CD14-positive monocyte (primary cell): ENCODE data around the gene TIGD6. TPM values are rescaled to one million over a fixed set of nuclear protein-coding genes. Genes with fewer than 3 reads are reported as not detected.

ENCODE experiments used
- DNase-seq, 3 donors: peaks; one replicate each; pipeline ENCODE4 v3.0.0-alpha.2; 2011 to 2022
- H2AFZ ChIP-seq: 2 replicates; pipeline ENCODE4 v1.6.0; 2012; ENCODE audit warnings: mild to moderate bottlenecking, low read depth, low read length, inconsistent platforms; ENCODE audit not compliant: insufficient read depth, poor library complexity, severe bottlenecking
- H3K27ac ChIP-seq, 2 donors: 1 replicate in 1 of 2; 2 replicates in 1 of 2; pipeline ENCODE4 v1.5.1; 2012 to 2013; ENCODE audit warnings: low read length in 2 of 2, control low read depth in 1 of 2, inconsistent platforms in 1 of 2, low read depth in 1 of 2, mild to moderate bottlenecking in 1 of 2
- H3K27me3 ChIP-seq, 2 donors: one replicate each; pipeline versions ENCODE4 v1.6.0 to v1.6.1; 2011 to 2013; ENCODE audit warnings: low read length in 2 of 2; ENCODE audit not compliant: control insufficient read depth in 2 of 2, insufficient read depth in 2 of 2
- H3K36me3 ChIP-seq, 2 donors: replicated peaks in 1 of 2; 1 replicate in 1 of 2; 2 replicates in 1 of 2; pipeline versions ENCODE4 v1.5.1 to v1.6.1; 2012 to 2013; ENCODE audit warnings: low read length in 2 of 2, control low read depth in 1 of 2, inconsistent platforms in 1 of 2, mild to moderate bottlenecking in 1 of 2; ENCODE audit not compliant: insufficient read depth in 2 of 2, control insufficient read depth in 1 of 2
- H3K4me1 ChIP-seq, 2 donors: 1 replicate in 1 of 2; 2 replicates in 1 of 2; pipeline versions ENCODE4 v1.5.1 to v1.6.1; 2012 to 2013; ENCODE audit warnings: low read length in 2 of 2, control low read depth in 1 of 2, inconsistent platforms in 1 of 2, mild to moderate bottlenecking in 1 of 2, moderate library complexity in 1 of 2; ENCODE audit not compliant: insufficient read depth in 2 of 2, control insufficient read depth in 1 of 2
- H3K4me2 ChIP-seq: replicated peaks from 2 replicates; pipeline ENCODE3; 2012; ENCODE audit warnings: low read length, moderate library complexity, mild to moderate bottlenecking; ENCODE audit not compliant: poor library complexity, severe bottlenecking; ENCODE audit errors: extremely low read depth
- H3K4me3 ChIP-seq, 3 experiments: fragments of 200-600 bp in 1 of 3; sonication (generic) in 1 of 3; replicated peaks in 1 of 3; 1 replicate in 2 of 3; 2 replicates in 1 of 3; pipeline ENCODE4 v1.5.1; 2011 to 2013; ENCODE audit warnings: low read length in 3 of 3, mild to moderate bottlenecking in 3 of 3, control low read depth in 2 of 3, low read depth in 2 of 3, inconsistent platforms in 1 of 3, moderate library complexity in 1 of 3
- H3K79me2 ChIP-seq: 2 replicates; pipeline ENCODE4 v1.6.0; 2012; ENCODE audit warnings: mild to moderate bottlenecking, control low read depth, inconsistent platforms, low read length, moderate library complexity; ENCODE audit not compliant: insufficient read depth
- H3K9ac ChIP-seq: 2 replicates; pipeline ENCODE4 v1.6.0; 2017; ENCODE audit warnings: low read length, mild to moderate bottlenecking; ENCODE audit not compliant: insufficient read depth, poor library complexity, severe bottlenecking
- H3K9me3 ChIP-seq, 2 donors: replicated peaks in 1 of 2; 1 replicate in 1 of 2; 2 replicates in 1 of 2; pipeline versions ENCODE4 v1.5.1 to v1.6.1; 2012 to 2013; ENCODE audit warnings: low read length in 2 of 2, control low read depth in 1 of 2; ENCODE audit not compliant: control insufficient read depth in 1 of 2, insufficient read depth in 1 of 2
- H4K20me1 ChIP-seq: 2 replicates; pipeline ENCODE4 v1.6.0; 2012; ENCODE audit warnings: mild to moderate bottlenecking, low read length, control low read depth, moderate library complexity; ENCODE audit not compliant: insufficient read depth
- H3K27ac Mint-ChIP-seq, 7 donors: one replicate each; pipeline ENCODE4 v1.8.0; 2020; ENCODE audit warnings: mild to moderate bottlenecking in 7 of 7, mixed read lengths in 7 of 7, moderate library complexity in 6 of 7, inconsistent platforms in 2 of 7
- H3K27me3 Mint-ChIP-seq, 3 donors: one replicate each; pipeline ENCODE4 v1.8.0; 2021 to 2022; ENCODE audit warnings: low read depth in 3 of 3, mild to moderate bottlenecking in 3 of 3, mixed read lengths in 3 of 3, moderate library complexity in 3 of 3, inconsistent platforms in 1 of 3
- H3K36me3 Mint-ChIP-seq, 2 donors: one replicate each; pipeline ENCODE4 v1.8.0; 2020; ENCODE audit warnings: mixed read lengths in 2 of 2, inconsistent platforms in 1 of 2, mild to moderate bottlenecking in 1 of 2
- H3K4me1 Mint-ChIP-seq: one replicate; pipeline ENCODE4 v1.8.0; 2020; ENCODE audit warnings: mild to moderate bottlenecking, mixed read lengths
- H3K4me3 Mint-ChIP-seq, 2 donors: one replicate each; pipeline ENCODE4 v1.8.0; 2020; ENCODE audit warnings: mild to moderate bottlenecking in 2 of 2, mixed read lengths in 2 of 2, moderate library complexity in 1 of 2
- H3K9me3 Mint-ChIP-seq, 7 donors: one replicate each; pipeline ENCODE4 v1.8.0; 2020 to 2022; ENCODE audit warnings: mixed read lengths in 7 of 7, mild to moderate bottlenecking in 6 of 7, moderate library complexity in 6 of 7, inconsistent platforms in 2 of 7
- WGBS: methylation state at CpG from one replicate; pipeline ENCODE4 v1.1.5; 2013; ENCODE audit warnings: missing lambda C conversion rate; ENCODE audit not compliant: insufficient coverage; 5-methylcytosine and 5-hydroxymethylcytosine counted together
- intact Hi-C, 2 donors: fragments of 100-400 bp; cut with micrococcal nuclease; formaldehyde crosslinking; loops; one replicate each; pipeline versions ENCODE4 v1.15.0 to v1.15.1; 2023
- polyA plus RNA-seq, 3 donors: library from polyadenylated mRNA; depleted of rRNA in 1 of 3; unstranded in 2 of 3; stranded (reverse) in 1 of 3; fragments of 300-500 nt in 2 of 3; fragments of >200 nt in 1 of 3; fragmentation: Illumina TruSeq in 2 of 3; gene quantifications; 1 replicate in 2 of 3; 2 replicates in 1 of 3; pipeline ENCODE4 v1.2.3, GENCODE V29; 2012 to 2021
- TF ChIP-seq, protein P1 (sequence below): fragments of 200-600 bp; IDR thresholded peaks from one replicate; pipeline ENCODE4 v1.8.0; 2022; ENCODE audit warnings: antibody characterized with exemption, mild to moderate bottlenecking

TIGD6 gene
- polyA plus RNA-seq, 3 donors: 0.88 to 2.5 (median 1.8) TPM

DNA sequence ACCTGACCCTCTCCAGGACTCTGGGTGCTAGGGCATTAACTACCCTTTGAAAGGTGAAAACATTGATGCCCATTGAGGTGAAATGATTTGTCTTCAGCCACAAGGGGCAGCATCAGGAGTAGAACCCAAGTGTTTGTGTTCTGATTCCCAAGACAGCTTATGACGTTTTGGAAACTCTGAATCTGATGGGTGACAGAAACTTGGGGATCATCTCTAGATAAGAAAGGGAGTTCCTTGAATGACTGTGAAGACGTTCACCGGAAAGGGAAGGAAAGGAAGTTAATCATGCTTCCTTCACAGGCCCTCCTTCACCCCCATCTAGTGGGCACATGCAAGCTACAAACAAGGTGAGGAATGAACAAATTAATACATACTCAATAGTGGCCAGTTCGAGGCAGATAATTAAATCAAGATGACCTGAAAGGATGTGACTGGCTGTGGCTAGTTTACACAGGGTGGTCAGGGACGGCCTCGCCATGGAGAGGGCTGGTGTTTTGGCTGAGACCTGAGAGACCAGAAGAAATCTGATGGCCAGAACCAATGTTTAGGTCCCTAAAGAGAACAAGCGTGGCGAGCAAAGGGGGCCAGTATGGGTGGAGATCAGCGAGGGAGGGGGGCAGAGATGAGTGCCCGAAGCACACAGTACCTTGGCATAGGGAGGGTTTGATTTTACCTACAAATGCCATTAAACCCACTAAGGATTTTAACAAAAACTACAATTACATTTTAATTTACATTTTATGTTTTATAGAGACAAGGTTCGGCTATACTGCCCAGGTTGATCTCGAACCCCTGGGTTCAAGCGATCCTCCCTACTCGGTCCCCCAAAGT, 40.8 kb downstream of the TIGD6 start:
- TF ChIP-seq, protein P1, sequence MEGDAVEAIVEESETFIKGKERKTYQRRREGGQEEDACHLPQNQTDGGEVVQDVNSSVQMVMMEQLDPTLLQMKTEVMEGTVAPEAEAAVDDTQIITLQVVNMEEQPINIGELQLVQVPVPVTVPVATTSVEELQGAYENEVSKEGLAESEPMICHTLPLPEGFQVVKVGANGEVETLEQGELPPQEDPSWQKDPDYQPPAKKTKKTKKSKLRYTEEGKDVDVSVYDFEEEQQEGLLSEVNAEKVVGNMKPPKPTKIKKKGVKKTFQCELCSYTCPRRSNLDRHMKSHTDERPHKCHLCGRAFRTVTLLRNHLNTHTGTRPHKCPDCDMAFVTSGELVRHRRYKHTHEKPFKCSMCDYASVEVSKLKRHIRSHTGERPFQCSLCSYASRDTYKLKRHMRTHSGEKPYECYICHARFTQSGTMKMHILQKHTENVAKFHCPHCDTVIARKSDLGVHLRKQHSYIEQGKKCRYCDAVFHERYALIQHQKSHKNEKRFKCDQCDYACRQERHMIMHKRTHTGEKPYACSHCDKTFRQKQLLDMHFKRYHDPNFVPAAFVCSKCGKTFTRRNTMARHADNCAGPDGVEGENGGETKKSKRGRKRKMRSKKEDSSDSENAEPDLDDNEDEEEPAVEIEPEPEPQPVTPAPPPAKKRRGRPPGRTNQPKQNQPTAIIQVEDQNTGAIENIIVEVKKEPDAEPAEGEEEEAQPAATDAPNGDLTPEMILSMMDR: peak; percentile 78
- H3K36me3 Mint-ChIP-seq: peaks cover 2 to 3% of the 10 kb centered on the region in 2 donors
- H3K27ac ChIP-seq: peak overlapping the region; percentile 93
- H4K20me1 ChIP-seq: no peaks in the 10 kb centered on the region
- peak overlapping the region; percentile 87 for H3K4me2 ChIP-seq
- H2AFZ ChIP-seq: peak overlapping the region; percentile 96
- H3K79me2 ChIP-seq: peaks cover 24% of the 10 kb centered on the region
- H3K4me1 ChIP-seq: peaks cover 18 to 29% of the 10 kb centered on the region in 2 donors
- H3K9me3 Mint-ChIP-seq: peaks cover 0 to 2% (median 0%) of the 10 kb centered on the region in 7 donors
- H3K4me1 Mint-ChIP-seq: peaks cover 31% of the 10 kb centered on the region
- intact Hi-C loops: loop anchor here in 1 of 2 donors (2.0 to 5.0 kb wide), 2 partner anchors 19 to 43 kb away; partner anchors contain the start of genes HMGXB3 and TIGD6
- DNase-seq: peak; percentile 72 to 97 (median 78)
- H3K9ac ChIP-seq: peak overlapping the region; percentile 78
- peak overlapping the region; percentile 89 to 94 for H3K4me3 Mint-ChIP-seq
- WGBS: 34% methylated on average over 6 of the region's 14 CpGs
- H3K27me3 Mint-ChIP-seq: peaks cover 0 to 1% (median 0%) of the 10 kb centered on the region in 3 donors
- no peaks in the 10 kb centered on the region for H3K36me3 ChIP-seq
- H3K27ac Mint-ChIP-seq: peak overlapping the region; percentile 96 to 99 (median 97)
- H3K4me3 ChIP-seq: peak overlapping the region; percentile 60 to 77 (median 77)
- H3K27me3 ChIP-seq: no peaks in the 10 kb centered on the region
- no peaks in the 10 kb centered on the region for H3K9me3 ChIP-seq

DNA sequence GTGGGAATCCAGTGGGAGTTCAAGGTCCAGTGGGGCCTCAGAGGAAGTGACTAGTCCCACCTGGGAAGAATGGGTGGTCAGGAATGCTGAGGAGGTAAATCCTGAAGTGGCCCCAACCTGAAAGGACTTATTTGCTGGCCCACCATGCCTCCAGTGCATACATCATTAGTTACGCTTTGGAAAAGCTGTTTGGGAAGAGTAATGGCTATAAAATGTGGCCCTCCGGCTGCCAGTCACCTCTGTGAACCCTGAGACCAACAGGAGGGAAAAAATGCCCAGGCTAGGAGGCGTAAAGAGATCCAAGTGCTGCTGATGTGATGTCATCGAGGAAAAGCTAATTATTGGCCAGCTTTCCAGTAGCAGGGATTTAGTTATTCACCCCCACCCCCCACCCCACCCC, 42.6 kb downstream of the TIGD6 start:
- Histone ChIP-seq H3K4me2 (no peak overlapping the region), H3K79me2 (peaks cover 13% of the 10 kb centered on the region), H3K9ac (no peak overlapping the region), H3K4me1 (peaks cover 18 to 29% of the 10 kb centered on the region in 2 donors), H4K20me1 (no peaks in the 10 kb centered on the region), H3K27ac (no peak overlapping the region), H3K36me3 (no peaks in the 10 kb centered on the region), H3K4me3 (no peak overlapping the region), H2AFZ (no peak overlapping the region), H3K27me3 (no peaks in the 10 kb centered on the region), H3K9me3 (no peaks in the 10 kb centered on the region)
- no peak overlapping the region for H3K4me3 Mint-ChIP-seq
- peaks cover 2% of the 10 kb centered on the region in 2 donors for H3K36me3 Mint-ChIP-seq
- H3K4me1 Mint-ChIP-seq: peaks cover 31% of the 10 kb centered on the region
- peaks cover 0 to 2% (median 1%) of the 10 kb centered on the region in 3 donors for H3K27me3 Mint-ChIP-seq
- TF ChIP-seq, protein P1: no peak
- no peak for DNase-seq
- H3K9me3 Mint-ChIP-seq: peaks cover 0 to 2% (median 0%) of the 10 kb centered on the region in 7 donors
- WGBS: 100% methylated on average over 2 of the region's 4 CpGs
- intact Hi-C loops: no loop called here
- H3K27ac Mint-ChIP-seq: peak overlapping the region in 1 of 7 donors; percentile 62
